C1 segment of cervical spinal cord (tissue), 14 donors: ENCODE results near the gene LEPROT.
A peak's percentile ranks its signal among the peaks of the same experiment; 100 is the strongest.
"Not testable (repeated sequence)": the region's sequence is repeated elsewhere in the genome, so short reads cannot be mapped to it uniquely, and the experiment has no call there.

Experiments
- DNase-seq, 14 donors: peaks; one replicate each; lab custom pipeline; 2025; lab: John Stamatoyannopoulos, UW

The LEPROT gene

DNA sequence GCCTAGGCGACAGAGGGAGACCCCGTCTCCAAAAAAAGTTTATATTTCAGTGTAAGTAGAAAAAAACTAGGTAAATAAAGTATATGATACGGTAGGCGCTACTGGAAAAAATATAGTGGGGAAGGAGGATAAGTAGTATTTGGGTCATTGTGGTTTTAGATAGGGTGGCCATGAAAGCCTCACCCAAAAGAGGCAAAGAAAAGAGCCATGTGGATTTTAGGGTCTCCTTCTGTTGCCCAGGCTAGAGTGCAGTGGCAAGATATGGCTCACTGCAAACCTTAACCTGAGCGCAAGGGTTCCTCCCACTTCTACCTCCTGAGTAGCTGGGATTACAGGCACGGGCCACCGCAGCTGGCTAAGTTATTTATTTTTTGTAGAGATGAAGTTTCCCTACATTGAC is 17.1 kb downstream of the LEPROT start:
- no peak for DNase-seq

DNA sequence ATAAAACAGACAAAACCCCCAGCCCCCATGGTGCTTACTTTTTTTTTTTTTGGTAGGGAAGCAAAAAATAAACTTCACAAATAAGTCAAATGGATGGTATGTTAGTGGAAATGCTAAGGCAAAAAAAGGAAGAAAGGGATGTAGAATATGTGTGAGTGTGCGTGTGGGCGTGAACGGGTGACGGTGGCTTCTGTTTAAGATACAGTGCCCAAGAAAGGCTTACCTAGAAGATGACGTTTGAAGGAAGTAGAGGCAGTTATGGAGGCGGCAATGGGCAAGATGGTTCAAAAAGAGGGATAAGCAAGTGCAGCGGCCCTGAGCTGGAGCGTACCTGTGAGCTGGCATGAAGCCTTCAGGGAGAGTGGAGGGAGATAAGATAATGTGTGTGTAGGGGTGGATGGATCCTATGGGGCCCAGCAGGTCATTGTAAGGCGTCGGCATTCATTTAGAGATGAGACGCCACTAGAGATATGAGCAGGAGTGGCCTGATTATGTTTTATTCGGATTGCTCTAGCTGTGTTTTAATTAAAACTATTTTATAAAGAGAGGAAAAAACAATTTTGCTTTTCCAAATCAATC is 19.9 kb downstream of the LEPROT start:
- DNase-seq = no peak

GRCh38 chr1:65440915-65441314 is 20.4 kb downstream of the LEPROT start:
- DNase-seq = no peak

GRCh38 chr1:65441464-65441863 is 21.0 kb downstream of the LEPROT start:
- no peak for DNase-seq

DNA sequence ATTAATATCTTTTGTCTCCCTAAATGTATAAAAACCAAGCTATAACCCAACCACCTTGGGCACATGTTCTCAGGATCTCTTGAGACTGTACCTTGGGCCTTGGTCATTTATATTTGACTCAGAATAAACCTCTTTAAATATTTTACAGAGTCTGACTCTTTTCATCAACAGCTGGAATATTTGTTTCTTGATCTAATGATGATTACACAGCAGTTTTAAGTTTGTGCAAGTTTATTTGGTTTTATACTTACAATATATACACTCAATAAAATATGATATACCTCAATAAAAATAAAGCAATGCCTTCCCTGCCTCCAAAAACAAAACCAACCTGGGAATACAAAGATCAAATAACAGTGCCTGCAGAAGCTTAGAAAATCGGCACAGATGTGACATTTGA is 22.0 kb downstream of the LEPROT start:
- DNase-seq = no peak

DNA sequence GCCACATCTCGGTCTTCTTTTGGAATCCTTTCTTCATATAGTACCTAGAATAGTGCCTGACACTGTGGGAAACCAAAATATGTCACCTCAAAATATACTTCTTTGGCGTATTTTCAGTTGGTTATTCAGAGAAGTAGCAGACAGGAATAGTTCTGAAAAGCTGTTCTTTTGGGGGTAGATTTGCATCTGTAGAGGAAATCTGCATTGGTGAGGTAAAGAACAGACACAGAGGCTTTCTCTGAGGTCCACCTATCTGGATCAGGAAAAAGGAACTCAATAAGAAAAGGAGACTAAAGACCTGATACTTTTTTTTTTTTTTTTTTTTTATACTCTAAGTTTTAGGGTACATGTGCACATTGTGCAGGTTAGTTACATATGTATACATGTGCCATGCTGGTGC is 23.2 kb downstream of the LEPROT start:
- DNase-seq = no peak

DNA sequence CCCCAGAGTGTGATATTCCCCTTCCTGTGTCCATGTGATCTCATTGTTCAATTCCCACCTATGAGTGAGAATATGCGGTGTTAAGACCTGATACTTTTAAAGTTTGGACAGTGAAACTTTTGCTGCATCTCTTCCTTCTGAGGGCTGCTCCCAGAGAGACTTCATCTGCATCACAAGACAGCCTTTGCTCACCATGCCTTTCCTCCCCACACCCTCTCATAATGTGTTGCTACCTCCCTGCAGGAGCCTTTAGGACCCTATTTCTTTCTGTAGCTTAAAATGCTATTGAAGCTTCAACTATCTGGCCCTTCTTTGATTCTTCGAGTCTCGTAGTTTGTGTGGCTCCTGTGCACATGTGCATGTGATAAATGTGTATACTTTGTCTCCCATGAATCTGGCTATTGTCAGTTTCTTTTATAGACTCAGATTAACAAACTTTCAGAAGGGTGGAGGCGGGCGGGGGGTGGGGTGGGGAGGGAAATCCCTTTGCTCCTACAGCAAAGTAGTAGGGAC is 23.7 kb downstream of the LEPROT start:
- no peak for DNase-seq

GRCh38 chr1:65445837-65446236 is 25.4 kb downstream of the LEPROT start:
- no peak for DNase-seq

GRCh38 chr1:65449214-65449823 is 28.9 kb downstream of the LEPROT start:
- DNase-seq = no peak

DNA sequence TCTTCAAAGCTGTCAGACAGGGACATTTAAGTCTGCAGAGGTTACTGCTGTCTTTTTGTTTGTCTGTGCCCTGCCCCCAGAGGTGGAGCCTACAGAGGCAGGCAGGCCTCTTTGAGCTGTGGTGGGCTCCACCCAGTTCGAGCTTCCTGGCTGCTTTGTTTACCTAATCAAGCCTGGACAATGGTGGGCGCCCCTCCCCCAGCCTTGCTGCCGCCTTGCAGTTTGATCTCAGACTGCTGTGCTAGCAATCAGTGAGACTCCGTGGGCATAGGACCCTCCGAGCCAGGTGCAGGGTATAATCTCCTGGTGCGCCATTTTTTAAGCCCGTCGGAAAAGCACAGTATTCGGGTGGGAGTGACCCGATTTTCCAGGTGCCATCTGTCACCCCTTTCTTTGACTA is 35.2 kb downstream of the LEPROT start:
- not testable (repeated sequence) for DNase-seq

DNA sequence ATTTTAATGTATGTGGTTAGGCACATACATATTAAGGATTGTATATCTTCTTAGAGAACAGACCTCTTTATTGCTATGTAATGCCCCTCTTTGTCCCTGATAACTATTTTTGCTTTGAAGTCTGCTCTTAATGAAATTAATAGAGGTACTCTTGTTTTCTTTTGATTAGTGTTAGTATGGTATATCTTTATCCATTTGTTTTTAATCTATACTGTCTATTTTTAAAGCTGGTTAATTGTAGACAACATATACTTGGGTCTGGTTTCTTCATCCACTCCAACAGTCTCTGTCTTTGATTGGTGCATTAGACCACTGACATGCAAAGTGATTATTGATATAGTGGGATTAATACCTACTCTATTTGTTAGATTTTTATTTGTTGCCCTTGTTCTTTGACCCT is 36.0 kb downstream of the LEPROT start:
- DNase-seq = no peak

GRCh38 chr1:65457868-65458267 is 37.4 kb downstream of the LEPROT start:
- no peak for DNase-seq

DNA sequence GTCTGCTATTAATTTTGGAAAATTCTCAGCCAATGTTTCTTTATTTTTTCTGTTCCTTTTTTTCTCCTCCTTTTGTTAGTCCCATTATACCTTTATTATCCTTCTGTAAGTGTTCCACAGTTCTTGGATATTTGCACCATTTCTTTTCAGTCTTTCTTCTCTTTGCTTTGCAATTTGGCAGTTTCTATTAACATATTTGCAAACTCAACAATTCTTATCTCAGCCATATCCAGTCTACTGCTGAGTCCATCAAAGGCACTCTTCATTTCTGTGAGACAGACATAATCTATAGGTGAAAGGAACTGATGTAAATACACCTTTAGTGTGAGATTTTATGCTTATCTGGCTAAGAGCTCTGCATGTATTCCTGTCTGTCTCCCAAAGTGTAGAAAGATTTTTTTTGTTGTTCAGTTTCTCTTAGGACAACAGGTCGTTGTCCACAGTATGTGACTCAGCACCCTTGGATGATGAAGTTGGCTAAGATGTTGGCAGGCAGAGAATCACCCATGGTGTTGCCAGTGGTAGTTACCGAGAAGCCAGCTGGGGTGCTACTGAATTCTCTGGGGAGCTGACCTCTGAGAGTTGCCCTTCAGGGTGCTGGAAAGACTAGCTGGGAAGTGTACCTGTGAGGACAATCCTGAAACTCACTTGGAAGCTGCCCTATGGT is 38.4 kb downstream of the LEPROT start:
- DNase-seq = peak in 2 of 14 donors; percentile 1 to 49

- DNase-seq = peak in 2 of 14 donors; percentile 2 to 8
Measured at GRCh38 chr1:65459397-65459768, 38.9 kb downstream of the LEPROT start.

- DNase-seq = not testable (repeated sequence)
Measured at GRCh38 chr1:65465837-65466236, 45.4 kb downstream of the LEPROT start.

GRCh38 chr1:65467536-65467935 is 47.1 kb downstream of the LEPROT start:
- no peak for DNase-seq

DNA sequence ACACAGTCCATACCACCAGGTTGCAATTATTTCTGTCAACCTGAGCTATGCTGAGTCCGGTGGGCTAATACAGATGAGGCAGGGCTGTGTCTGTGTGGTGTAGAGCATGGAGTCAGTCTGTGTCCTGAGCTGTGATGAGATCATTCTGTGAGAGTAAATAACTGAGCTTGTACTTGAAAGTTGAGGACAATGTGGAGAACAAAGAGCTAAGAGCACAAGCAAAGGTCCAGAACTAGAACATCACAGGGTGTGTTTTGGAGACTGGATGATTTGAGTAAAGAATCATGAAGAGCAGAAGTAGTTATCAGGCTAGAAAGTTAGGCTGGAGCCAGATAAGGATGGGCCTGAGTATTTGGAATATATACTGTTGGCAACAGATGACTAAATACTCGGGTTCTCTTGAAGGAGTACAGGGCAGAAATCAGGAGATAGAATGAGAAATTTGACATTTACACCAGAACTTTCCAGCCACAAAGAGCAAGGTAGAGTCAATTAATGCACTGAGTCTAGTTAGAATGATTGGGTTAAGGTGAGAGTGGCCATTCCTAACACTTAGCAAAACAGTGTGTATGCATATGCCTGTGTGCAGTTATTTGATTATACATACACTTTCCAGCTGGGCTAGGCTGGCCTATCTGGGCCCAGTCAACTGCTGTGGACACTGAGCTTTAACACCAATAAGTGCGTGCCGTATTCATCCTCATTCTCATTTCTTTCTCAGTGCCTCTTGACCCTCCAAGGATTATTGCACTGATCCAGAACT is 48.8 kb downstream of the LEPROT start:
- DNase-seq = peak in 1 of 14 donors; percentile 7

GRCh38 chr1:65469889-65470340 is 49.4 kb downstream of the LEPROT start:
- peak in 1 of 14 donors; percentile 15 for DNase-seq

DNA sequence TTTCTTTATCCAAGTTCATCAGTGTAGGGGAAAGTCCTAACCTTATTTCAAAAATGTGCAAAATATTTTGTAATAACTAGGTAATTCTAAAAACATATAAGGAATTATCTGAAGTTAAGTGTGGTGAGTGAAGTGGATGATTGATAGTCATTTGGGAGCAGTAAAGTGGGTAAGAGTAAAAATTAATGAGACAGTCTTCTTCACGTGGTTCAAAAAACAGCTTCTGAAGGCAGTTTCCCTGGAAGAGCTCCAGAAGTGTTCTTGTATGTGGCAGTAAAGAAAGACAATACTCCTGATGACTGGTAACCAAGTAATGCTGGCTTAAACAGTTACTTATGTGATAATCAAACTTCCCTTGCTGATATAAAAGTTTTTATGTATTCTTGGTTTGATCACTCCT is 50.3 kb downstream of the LEPROT start:
- DNase-seq = no peak

DNA sequence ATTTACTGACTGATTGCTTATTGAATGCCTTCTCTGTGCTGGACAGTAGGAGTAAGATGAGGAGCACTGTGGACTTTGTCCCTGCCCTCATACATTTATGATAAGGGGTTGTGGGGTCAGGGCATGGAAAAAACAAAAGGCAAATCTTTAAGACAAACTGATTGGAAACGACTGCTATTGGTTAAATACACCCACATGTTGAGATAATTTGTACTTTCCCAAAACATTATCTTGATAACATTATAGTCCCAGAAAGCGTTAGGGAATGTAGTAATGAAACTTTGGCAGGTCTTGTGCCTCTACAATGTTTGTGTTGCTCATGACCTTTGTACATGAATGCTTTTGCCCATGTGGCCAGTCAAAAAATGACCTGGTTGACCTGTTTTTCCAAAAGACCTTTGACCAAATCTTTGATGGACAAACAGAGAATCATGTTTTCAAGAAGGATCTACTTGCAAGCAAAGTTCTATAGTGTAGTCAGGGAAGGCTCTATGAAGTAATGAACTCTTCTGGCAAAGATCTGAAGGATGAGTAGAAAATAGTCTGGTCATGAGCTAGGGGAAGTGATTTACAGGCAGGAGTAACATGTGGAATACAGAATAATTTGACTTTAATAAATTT is 50.9 kb downstream of the LEPROT start:
- no peak for DNase-seq

- no peak for DNase-seq
Measured at GRCh38 chr1:65471861-65472332, 51.4 kb downstream of the LEPROT start.

DNA sequence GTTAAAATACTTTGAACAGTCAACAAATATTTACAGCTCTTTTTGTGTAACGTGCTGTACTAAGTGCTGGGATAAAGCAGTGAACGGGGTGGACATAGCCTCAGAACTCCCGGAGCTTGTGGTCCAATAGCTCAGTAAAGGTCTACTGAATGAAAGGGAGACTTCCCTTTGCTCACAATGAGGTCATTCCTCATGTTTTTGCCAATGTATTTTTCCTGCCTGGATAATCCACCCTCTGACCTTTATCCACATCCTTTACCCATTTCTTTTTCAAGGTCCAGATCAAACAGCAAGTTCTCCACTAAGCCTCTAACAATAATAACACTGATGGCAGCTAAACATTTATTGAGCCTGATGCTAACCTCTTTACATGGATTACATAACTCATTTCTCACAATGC is 55.9 kb downstream of the LEPROT start:
- no peak for DNase-seq
